Measurements from ENCODE around the gene CNTLN. TPM values are rescaled to one million over a fixed set of nuclear protein-coding genes. Genes with fewer than 3 reads are reported as not detected.
"Not testable (repeated sequence)": the region's sequence is repeated elsewhere in the genome, so short reads cannot be mapped to it uniquely, and the experiment has no call there.

The CNTLN gene
- total RNA-seq, 2 experiments from 2014 or later: 0.71 to 0.83 TPM

DNA sequence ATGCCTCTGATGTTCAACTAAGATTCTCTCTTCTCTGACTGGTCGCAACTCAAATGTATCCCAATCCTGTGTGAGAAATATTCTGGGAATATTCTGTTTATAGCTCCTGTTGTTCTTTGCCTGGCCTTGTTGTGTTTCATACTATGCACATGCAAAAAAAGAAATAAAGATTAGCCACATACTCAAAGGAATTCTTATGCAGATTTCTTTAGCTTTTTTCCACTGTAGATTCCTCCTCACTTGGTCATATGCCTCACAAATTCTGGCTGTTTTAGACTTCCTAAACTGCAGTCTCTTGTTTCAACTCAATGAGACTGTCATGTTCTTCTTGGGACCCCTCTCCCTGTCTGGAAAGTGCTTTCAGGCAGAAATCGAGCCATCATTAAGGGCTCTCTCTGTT is 226.5 kb downstream of the CNTLN start:
- no peak for ATAC-seq (ENCODE audit: low read depth)
- no peaks in the 10 kb centered on the region for H3K36me3 Mint-ChIP-seq
- no peak for DNase-seq
- H3K27me3 Mint-ChIP-seq: no peaks in the 10 kb centered on the region
- H3K9me3 Mint-ChIP-seq: peaks cover 1% of the 10 kb centered on the region
- POLR2A ChIA-PET: no interaction called here
- H3K4me1 Mint-ChIP-seq: no peaks in the 10 kb centered on the region
- no peak overlapping the region for H3K4me3 Mint-ChIP-seq
- H3K27ac Mint-ChIP-seq: no peak overlapping the region

- Mint-ChIP-seq H3K36me3 (no peaks in the 10 kb centered on the region), H3K27ac (no peak overlapping the region), H3K4me1 (no peaks in the 10 kb centered on the region), H3K27me3 (no peaks in the 10 kb centered on the region), H3K9me3 (peaks cover 1% of the 10 kb centered on the region), H3K4me3 (no peak overlapping the region)
- ATAC-seq (ENCODE audit: low read depth): no peak
- DNase-seq: no peak
- POLR2A ChIA-PET: no interaction called here
Measured at GRCh38 chr9:17367035-17367434, 232.2 kb downstream of the CNTLN start.

DNA sequence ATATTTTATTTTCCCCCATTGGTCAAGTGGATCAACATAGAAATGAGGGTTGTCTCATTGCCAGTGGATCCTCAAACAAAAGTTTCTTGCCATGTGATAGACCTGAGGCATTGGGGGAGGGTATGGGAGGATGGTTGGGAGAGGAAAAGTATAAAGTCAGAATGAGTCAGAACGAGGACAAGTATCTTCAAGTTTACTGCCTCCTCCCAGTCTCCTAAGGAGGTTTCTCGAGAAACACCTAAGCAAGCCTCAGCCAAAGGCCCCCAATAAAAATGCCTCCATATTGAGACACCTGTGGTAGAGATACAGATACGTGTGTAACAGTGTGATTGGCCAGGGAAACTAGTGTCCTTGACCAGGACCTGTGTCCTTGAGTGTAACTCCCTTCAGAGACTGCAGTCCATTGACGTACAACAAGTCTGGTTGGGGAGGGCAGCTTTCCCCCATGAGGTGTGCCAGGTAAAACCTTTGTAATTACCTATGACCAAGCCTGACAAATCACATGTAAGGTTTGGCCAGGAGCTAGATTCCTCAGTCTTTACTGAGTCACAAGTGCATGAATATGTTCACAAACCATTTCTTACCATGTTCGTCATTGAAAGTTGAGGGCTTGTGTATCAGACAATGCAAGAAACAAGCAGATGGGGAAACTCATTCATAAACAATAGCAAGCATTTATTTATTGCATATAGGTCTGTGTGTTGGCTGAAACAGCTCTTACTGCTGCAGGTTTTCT is 245.5 kb downstream of the CNTLN start:
- Mint-ChIP-seq H3K27ac (no peak overlapping the region), H3K27me3 (no peaks in the 10 kb centered on the region), H3K9me3 (no peaks in the 10 kb centered on the region), H3K4me3 (no peak overlapping the region), H3K4me1 (no peaks in the 10 kb centered on the region), H3K36me3 (no peaks in the 10 kb centered on the region)
- ATAC-seq (ENCODE audit: low read depth): no peak
- POLR2A ChIA-PET: no interaction called here
- DNase-seq: no peak

GRCh38 chr9:17387565-17387964 is 252.7 kb downstream of the CNTLN start:
- H3K9me3 Mint-ChIP-seq: no peaks in the 10 kb centered on the region
- no peak overlapping the region for H3K4me3 Mint-ChIP-seq
- H3K4me1 Mint-ChIP-seq: no peaks in the 10 kb centered on the region
- H3K27me3 Mint-ChIP-seq: no peaks in the 10 kb centered on the region
- ATAC-seq (ENCODE audit: low read depth) (no peak), DNase-seq (no peak)
- POLR2A ChIA-PET: no interaction called here
- no peak overlapping the region for H3K27ac Mint-ChIP-seq
- H3K36me3 Mint-ChIP-seq: no peaks in the 10 kb centered on the region

GRCh38 chr9:17389026-17389425 is 254.2 kb downstream of the CNTLN start:
- ATAC-seq (ENCODE audit: low read depth) (no peak), DNase-seq (no peak)
- no peak overlapping the region for H3K27ac Mint-ChIP-seq
- no peaks in the 10 kb centered on the region for H3K9me3 Mint-ChIP-seq
- H3K36me3 Mint-ChIP-seq: no peaks in the 10 kb centered on the region
- H3K4me1 Mint-ChIP-seq: no peaks in the 10 kb centered on the region
- no peaks in the 10 kb centered on the region for H3K27me3 Mint-ChIP-seq
- H3K4me3 Mint-ChIP-seq: no peak overlapping the region
- POLR2A ChIA-PET: no interaction called here

DNA sequence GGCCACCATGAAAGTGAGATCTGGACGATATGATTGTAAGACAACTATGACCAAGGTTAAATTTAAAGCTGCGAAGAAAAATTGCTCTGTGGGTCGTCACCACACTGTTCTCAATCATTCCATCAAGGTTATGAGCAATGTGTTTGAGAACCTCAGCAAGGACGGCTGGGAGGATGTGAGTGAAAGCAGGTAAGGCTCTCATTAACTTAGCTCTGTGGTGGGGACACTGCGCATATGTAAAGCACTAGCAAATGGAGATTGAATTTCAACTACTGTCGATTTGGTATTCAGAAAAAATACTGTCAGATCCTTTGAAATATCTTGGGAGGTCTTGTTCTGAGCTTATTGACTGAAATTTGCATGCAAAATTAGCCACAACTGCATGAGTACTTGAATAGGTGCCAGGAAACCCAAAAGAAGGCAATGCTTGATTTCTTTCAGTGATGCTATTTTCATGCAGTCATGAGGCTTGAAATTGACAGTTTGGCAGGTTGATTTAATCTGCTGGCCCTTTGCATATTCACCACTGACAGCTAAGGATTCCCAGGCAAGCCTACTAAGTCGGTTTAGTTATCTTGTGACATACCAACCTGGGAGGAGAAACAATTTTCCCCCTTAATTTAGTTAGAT is 260.2 kb downstream of the CNTLN start:
- Mint-ChIP-seq H3K27ac (no peak overlapping the region), H3K9me3 (no peaks in the 10 kb centered on the region), H3K4me1 (no peaks in the 10 kb centered on the region), H3K36me3 (no peaks in the 10 kb centered on the region), H3K27me3 (no peaks in the 10 kb centered on the region), H3K4me3 (no peak overlapping the region)
- POLR2A ChIA-PET: no interaction called here
- ATAC-seq (ENCODE audit: low read depth) (no peak), DNase-seq (no peak)

- H3K36me3 Mint-ChIP-seq; ATAC-seq (ENCODE audit: low read depth); H3K27ac Mint-ChIP-seq; H3K4me3 Mint-ChIP-seq; H3K4me1 Mint-ChIP-seq; H3K27me3 Mint-ChIP-seq; H3K9me3 Mint-ChIP-seq; POLR2A ChIA-PET; DNase-seq: not testable (repeated sequence)
Measured at GRCh38 chr9:17397166-17397728, 262.4 kb downstream of the CNTLN start.

DNA sequence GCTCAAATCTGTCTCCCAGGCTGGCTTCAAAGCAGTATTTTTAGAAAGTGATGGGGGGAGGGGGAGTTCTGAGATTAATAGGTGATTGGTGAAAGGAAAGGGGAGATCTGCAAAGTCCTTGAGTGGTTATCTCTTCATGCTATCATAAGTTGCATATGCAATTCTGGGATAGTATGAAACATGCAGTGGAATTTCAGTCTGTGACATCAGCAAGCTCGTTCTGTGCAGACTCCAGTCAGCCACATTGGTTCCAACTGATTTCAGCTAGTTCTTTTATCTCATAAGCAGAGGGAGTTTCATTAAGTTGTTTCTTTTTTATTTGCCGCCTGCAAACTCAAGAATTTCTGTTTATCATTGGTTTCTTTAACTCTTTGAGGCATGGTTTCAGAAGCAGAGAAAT is 263.5 kb downstream of the CNTLN start:
- no peak overlapping the region for H3K4me3 Mint-ChIP-seq
- POLR2A ChIA-PET: no interaction called here
- ATAC-seq (ENCODE audit: low read depth) (no peak), DNase-seq (no peak)
- no peaks in the 10 kb centered on the region for H3K27me3 Mint-ChIP-seq
- no peaks in the 10 kb centered on the region for H3K4me1 Mint-ChIP-seq
- no peaks in the 10 kb centered on the region for H3K9me3 Mint-ChIP-seq
- H3K36me3 Mint-ChIP-seq: no peaks in the 10 kb centered on the region
- H3K27ac Mint-ChIP-seq: no peak overlapping the region

DNA sequence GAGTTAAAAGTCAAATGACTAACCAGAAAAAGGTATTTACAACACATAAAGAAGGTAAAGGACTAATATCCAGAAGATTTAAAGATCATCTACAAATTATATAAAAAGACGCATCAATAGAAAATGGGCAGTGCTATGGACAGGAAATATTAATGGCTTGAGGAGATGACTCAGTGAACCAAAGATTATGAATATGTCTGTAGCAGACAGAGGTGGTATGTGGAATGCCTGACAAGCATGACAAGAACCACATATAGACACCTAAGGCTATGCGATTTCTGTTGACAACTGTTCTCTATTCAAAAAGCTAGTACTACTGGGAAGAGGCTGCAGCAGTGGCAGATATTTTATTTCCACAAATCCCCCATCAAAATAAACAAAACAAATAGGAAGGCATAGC is 267.0 kb downstream of the CNTLN start:
- Mint-ChIP-seq H3K36me3 (no peaks in the 10 kb centered on the region), H3K9me3 (no peaks in the 10 kb centered on the region), H3K27me3 (no peaks in the 10 kb centered on the region), H3K27ac (no peak overlapping the region), H3K4me3 (no peak overlapping the region), H3K4me1 (no peaks in the 10 kb centered on the region)
- DNase-seq (no peak), ATAC-seq (ENCODE audit: low read depth) (no peak)
- POLR2A ChIA-PET: no interaction called here

- DNase-seq (no peak), ATAC-seq (ENCODE audit: low read depth) (no peak)
- POLR2A ChIA-PET: no interaction called here
- H3K36me3 Mint-ChIP-seq: no peaks in the 10 kb centered on the region
- no peaks in the 10 kb centered on the region for H3K27me3 Mint-ChIP-seq
- H3K4me3 Mint-ChIP-seq: no peak overlapping the region
- H3K27ac Mint-ChIP-seq: no peak overlapping the region
- H3K4me1 Mint-ChIP-seq: no peaks in the 10 kb centered on the region
- H3K9me3 Mint-ChIP-seq: no peaks in the 10 kb centered on the region
Measured at GRCh38 chr9:17402309-17402708, 267.5 kb downstream of the CNTLN start.

DNA sequence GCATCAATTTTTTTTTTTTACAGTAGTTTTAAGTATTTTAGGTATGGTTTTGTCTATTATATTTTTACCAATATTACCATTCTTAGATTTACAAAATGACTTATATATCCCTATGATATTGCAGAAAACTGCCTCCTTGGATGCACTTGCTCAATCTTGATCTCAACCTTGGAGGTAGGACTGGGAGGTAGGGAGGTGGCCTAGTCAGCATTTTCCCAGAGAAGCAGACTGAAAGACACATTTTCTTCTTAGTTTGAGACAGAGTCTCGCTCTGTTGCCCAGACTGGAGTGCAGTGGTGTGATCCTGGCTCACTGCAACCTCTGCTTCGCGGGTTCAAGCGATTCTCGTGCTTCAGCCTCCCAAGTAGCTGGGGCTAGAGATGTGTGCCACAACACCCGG is 268.7 kb downstream of the CNTLN start:
- no peak for DNase-seq
- POLR2A ChIA-PET: no interaction called here
- H3K36me3 Mint-ChIP-seq: no peaks in the 10 kb centered on the region
- no peaks in the 10 kb centered on the region for H3K4me1 Mint-ChIP-seq
- no peak for ATAC-seq (ENCODE audit: low read depth)
- no peak overlapping the region for H3K27ac Mint-ChIP-seq
- no peak overlapping the region for H3K4me3 Mint-ChIP-seq
- no peaks in the 10 kb centered on the region for H3K27me3 Mint-ChIP-seq
- H3K9me3 Mint-ChIP-seq: no peaks in the 10 kb centered on the region

GRCh38 chr9:17414986-17415385 is 280.1 kb downstream of the CNTLN start:
- Mint-ChIP-seq H3K9me3 (no peaks in the 10 kb centered on the region), H3K36me3 (no peaks in the 10 kb centered on the region), H3K4me1 (no peaks in the 10 kb centered on the region), H3K4me3 (no peak overlapping the region), H3K27ac (no peak overlapping the region), H3K27me3 (no peaks in the 10 kb centered on the region)
- DNase-seq (no peak), ATAC-seq (ENCODE audit: low read depth) (no peak)
- POLR2A ChIA-PET: no interaction called here

- Mint-ChIP-seq H3K4me1 (no peaks in the 10 kb centered on the region), H3K27me3 (no peaks in the 10 kb centered on the region), H3K9me3 (no peaks in the 10 kb centered on the region), H3K4me3 (no peak overlapping the region), H3K36me3 (no peaks in the 10 kb centered on the region), H3K27ac (no peak overlapping the region)
- ATAC-seq (ENCODE audit: low read depth): no peak
- DNase-seq: no peak
- POLR2A ChIA-PET: no interaction called here
Measured at GRCh38 chr9:17422994-17423680, 288.3 kb downstream of the CNTLN start.

GRCh38 chr9:17423681-17424011 is 288.8 kb downstream of the CNTLN start:
- Mint-ChIP-seq H3K36me3 (no peaks in the 10 kb centered on the region), H3K27me3 (no peaks in the 10 kb centered on the region), H3K4me1 (no peaks in the 10 kb centered on the region), H3K4me3 (no peak overlapping the region), H3K27ac (no peak overlapping the region), H3K9me3 (no peaks in the 10 kb centered on the region)
- POLR2A ChIA-PET: no interaction called here
- no peak for ATAC-seq (ENCODE audit: low read depth)
- no peak for DNase-seq
